Measurements from ENCODE around the gene MAFB. TPM values are rescaled to one million over a fixed set of nuclear protein-coding genes. Genes with fewer than 3 reads are reported as not detected.

The MAFB gene
- total and polyA plus RNA-seq, 9 of the 15 experiments (the other 6 are each of a cell fraction or from before 2014, with no cell fraction given), result 0.04 TPM; not detected in 8

- H3K36me3 ChIP-seq (ENCODE audit: control insufficient read depth, insufficient read depth, low read length), result no peaks in the 10 kb centered on the region
- H3K9ac ChIP-seq (ENCODE audit: insufficient read depth in 1 of 2, low read depth in 2 of 2, low read length in 2 of 2), result no peak overlapping the region
- no TSS peak for BruUV-seq (replicated peaks)
- ChIA-PET POLR2A (no interaction called here), CTCF (ENCODE audit: low intra/inter-chr PET ratio) (no interaction called here)
- ATAC-seq (no peak), DNase-seq (ENCODE audit: extremely low read depth in 1 of 4, low spot score in 3 of 4) (no peak), FAIRE-seq (no peak)
- 0 out of 2 replicates have a peak, but pooled peaks cover 2% of the 10 kb centered on the region for H4K20me1 ChIP-seq (replicated peaks; ENCODE audit: control insufficient read depth, insufficient read depth, low read length)
- H2AFZ ChIP-seq (ENCODE audit: low read depth, low read length), result no peak overlapping the region
- intact Hi-C loops (cut with micrococcal nuclease) (no loop called here), in situ Hi-C loops (cut with MboI) (no loop called here)
- H3K4me3 ChIP-seq, result no peak overlapping the region
- no peak overlapping the region for H3K27ac ChIP-seq (ENCODE audit: extremely low read depth, low read depth, low read length)
- H3K9me3 ChIP-seq (replicated peaks; ENCODE audit: control insufficient read depth, insufficient read depth, low read depth, low read length), result no peaks in the 10 kb centered on the region
- H3K9me1 ChIP-seq (ENCODE audit: control insufficient read depth, insufficient read depth, low read length), result no peaks in the 10 kb centered on the region
- H3K4me2 ChIP-seq (ENCODE audit: insufficient read depth, low read length), result no peak overlapping the region
- no peaks in the 10 kb centered on the region for H3K79me2 ChIP-seq (ENCODE audit: control insufficient read depth, insufficient read depth, low read length)
- 0% methylated on average over 4 of the region's 4 CpGs for WGBS (ENCODE audit: insufficient coverage, low coverage, missing lambda C conversion rate)
- H3K4me1 ChIP-seq (replicated peaks in 1 of 2; ENCODE audit: control insufficient read depth in 2 of 2, insufficient read depth in 2 of 2, low read length in 2 of 2), result no peaks in the 10 kb centered on the region
- H3K27me3 ChIP-seq (ENCODE audit: control insufficient read depth in 2 of 2, insufficient read depth in 2 of 2, low read length in 2 of 2), result peaks cover 36 to 48% of the 10 kb centered on the region in 2 experiments
- no peak for TF ChIP-seq CEBPZ (IDR thresholded peaks at IDR 0.05; ENCODE audit: borderline replicate concordance, low read depth, low read length)
- no peak for TF ChIP-seq ZC3H11A (IDR thresholded peaks at IDR 0.05; ENCODE audit: low read depth, low read length)
- TF ChIP-seq ZNF785 (CRISPR knock-in tag; IDR thresholded peaks at IDR 0.05), result no peak
- no peak for TF ChIP-seq XRCC5 (IDR thresholded peaks at IDR 0.05; ENCODE audit: low read depth, low read length)
- no peak for TF ChIP-seq DNMT1 (IDR thresholded peaks at IDR 0.05)
- no peak for TF ChIP-seq COPS2 (conservative IDR thresholded peaks at IDR 0.05)
- no peak for TF ChIP-seq SOX6 (IDR thresholded peaks at IDR 0.05)
- no peak for TF ChIP-seq ZNF512 (tag; IDR thresholded peaks at IDR 0.05)
- TF ChIP-seq ZNF318 (IDR thresholded peaks at IDR 0.05; ENCODE audit: borderline replicate concordance in 1 of 2, low read depth in 1 of 2), result no peak
- TF ChIP-seq ZNF133 (CRISPR knock-in tag; IDR thresholded peaks at IDR 0.05), result no peak
Observed at GRCh38 chr20:40714109-40714508, 25.1 kb upstream of the MAFB start.
